Mucosa of stomach (tissue), 1 donor: ENCODE measurements around the gene KATNAL1.
"Not testable (repeated sequence)": the region's sequence is repeated elsewhere in the genome, so short reads cannot be mapped to it uniquely, and the experiment has no call there.

Experiments
- H3K27me3 ChIP-seq: one replicate; pipeline ENCODE4 v1.7.0; 2013; ENCODE audit warnings: mild to moderate bottlenecking, low read length; ENCODE audit not compliant: control insufficient read depth, insufficient read depth
- H3K36me3 ChIP-seq: one replicate; pipeline ENCODE4 v1.7.0; 2013; ENCODE audit warnings: low read length; ENCODE audit not compliant: control insufficient read depth, insufficient read depth
- H3K4me1 ChIP-seq: one replicate; pipeline ENCODE4 v1.7.0; 2013; ENCODE audit warnings: mild to moderate bottlenecking, low read length; ENCODE audit not compliant: control insufficient read depth, insufficient read depth
- H3K4me3 ChIP-seq: one replicate; pipeline ENCODE4 v1.7.0; 2013; ENCODE audit warnings: low read length
- H3K9ac ChIP-seq: one replicate; pipeline ENCODE4 v1.7.0; 2013; ENCODE audit warnings: mild to moderate bottlenecking, low read length, moderate library complexity
- H3K9me3 ChIP-seq: one replicate; pipeline ENCODE4 v1.7.0; 2013; ENCODE audit warnings: mild to moderate bottlenecking, low read length, moderate library complexity; ENCODE audit not compliant: control insufficient read depth
- donor health status: Pancreatic carcinoma.

The KATNAL1 gene

DNA sequence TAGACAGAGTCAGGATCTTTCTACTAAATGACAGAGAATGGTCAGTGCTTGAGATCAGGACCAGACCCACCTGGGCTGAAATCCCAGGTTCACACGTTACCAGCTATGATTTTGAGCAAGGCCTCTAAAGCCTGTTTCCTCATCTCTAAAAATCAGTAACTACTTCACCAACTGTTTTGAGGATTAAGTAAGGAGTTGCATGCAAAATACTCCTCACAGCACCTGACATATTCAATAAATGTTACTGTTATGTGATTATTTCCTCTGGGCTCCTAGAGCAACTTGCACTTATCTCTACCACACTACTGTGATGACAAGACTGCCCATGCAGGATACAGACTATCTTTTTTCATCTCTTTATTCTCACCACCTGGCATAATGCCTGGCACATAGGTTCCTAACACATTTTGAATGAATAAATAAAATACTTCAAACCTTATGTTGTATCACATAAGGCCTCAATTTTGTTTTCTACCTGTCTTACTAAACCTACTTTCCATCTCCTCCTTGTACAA lies 1.8 kb downstream of the KATNAL1 start:
- Histone ChIP-seq H3K4me3 (no peak overlapping the region), H3K36me3 (no peaks in the 10 kb centered on the region), H3K9ac (no peak overlapping the region), H3K4me1 (peaks cover 11% of the 10 kb centered on the region), H3K27me3 (peaks cover 5% of the 10 kb centered on the region), H3K9me3 (no peaks in the 10 kb centered on the region)

DNA sequence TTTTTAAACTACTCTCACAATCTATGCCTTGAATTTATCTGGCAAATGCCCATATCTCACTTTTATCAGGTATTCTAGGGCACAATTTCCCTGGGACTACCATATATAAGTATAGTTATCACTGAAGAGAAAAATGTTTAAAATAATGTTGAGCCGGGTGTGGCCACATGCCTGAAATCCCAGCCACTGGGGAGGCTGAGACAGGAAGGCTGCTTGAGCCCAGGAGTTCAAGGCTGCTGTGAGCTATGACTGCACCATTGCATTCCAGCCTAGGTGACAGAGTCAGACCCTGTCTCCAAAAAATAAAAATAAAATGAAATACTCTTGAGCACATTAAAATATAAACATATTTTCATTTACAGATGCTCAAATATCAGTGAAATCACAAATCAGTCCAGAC lies 4.1 kb downstream of the KATNAL1 start:
- Histone ChIP-seq H3K4me3 (no peak overlapping the region), H3K36me3 (no peaks in the 10 kb centered on the region), H3K4me1 (peaks cover 11% of the 10 kb centered on the region), H3K9me3 (no peaks in the 10 kb centered on the region), H3K27me3 (peaks cover 5% of the 10 kb centered on the region), H3K9ac (no peak overlapping the region)

DNA sequence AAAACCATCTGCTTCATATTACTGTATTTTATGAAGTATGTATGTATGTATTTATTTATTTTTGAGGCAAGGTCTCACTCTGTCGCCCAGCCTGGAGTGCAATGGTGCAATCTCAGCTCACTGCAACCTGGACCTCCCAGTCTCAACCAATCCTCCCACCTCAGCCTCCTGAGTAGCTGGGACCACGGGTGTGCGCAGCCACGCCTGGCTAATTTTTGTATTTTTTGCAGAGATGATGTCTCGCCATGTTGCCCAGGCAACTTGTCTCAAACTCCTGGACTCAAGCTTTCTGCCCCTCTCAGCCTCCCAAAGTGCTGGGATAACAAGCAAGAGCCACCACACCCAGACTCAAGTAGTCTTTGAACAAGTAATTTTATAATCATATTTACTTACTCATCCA lies 5.5 kb downstream of the KATNAL1 start:
- H3K27me3 ChIP-seq, result no peaks in the 10 kb centered on the region
- no peak overlapping the region for H3K9ac ChIP-seq
- H3K9me3 ChIP-seq, result no peaks in the 10 kb centered on the region
- H3K4me1 ChIP-seq, result peaks cover 5% of the 10 kb centered on the region
- H3K36me3 ChIP-seq, result no peaks in the 10 kb centered on the region
- no peak overlapping the region for H3K4me3 ChIP-seq

DNA sequence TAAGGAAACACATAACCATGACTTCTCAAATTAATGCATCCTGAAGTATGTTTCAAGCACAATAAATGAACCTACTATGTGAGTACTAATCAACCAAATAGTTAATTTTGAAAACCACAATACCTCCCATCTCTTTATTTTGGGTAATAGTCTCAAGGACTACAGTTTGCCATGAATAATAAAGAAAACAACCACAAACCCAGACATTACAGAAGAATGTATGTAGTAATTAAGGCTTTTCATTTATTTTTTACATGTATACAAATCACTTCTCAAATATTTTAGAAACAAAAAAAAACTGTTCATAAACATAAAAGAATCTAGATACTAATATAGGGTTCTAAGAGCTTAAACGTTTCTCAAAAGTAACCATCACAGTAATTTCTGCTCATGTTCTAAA lies 6.8 kb downstream of the KATNAL1 start:
- Histone ChIP-seq H3K4me3 (no peak overlapping the region), H3K9ac (no peak overlapping the region), H3K9me3 (no peaks in the 10 kb centered on the region), H3K4me1 (no peaks in the 10 kb centered on the region), H3K36me3 (no peaks in the 10 kb centered on the region), H3K27me3 (no peaks in the 10 kb centered on the region)

DNA sequence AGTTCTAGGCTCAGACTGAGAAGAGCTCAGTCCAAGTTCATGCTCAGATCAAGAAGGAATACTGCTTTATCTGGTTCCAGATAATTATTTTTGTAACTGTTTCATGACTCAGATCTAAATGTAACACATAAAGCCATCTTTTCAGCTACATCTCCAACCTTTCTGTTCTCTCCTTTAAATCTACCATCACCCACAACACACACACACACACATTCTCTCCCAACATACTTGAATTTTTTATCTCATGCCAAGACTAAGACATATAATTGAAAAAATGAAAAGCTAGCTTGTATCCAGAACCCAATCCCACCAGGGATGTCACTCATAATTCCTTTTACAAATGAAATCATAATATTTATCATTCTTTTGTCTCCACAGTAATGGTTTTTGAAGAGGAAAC lies 7.6 kb downstream of the KATNAL1 start:
- no peak overlapping the region for H3K4me3 ChIP-seq
- H3K9me3 ChIP-seq, result no peaks in the 10 kb centered on the region
- no peaks in the 10 kb centered on the region for H3K4me1 ChIP-seq
- no peaks in the 10 kb centered on the region for H3K36me3 ChIP-seq
- H3K9ac ChIP-seq, result no peak overlapping the region
- H3K27me3 ChIP-seq, result no peaks in the 10 kb centered on the region

DNA sequence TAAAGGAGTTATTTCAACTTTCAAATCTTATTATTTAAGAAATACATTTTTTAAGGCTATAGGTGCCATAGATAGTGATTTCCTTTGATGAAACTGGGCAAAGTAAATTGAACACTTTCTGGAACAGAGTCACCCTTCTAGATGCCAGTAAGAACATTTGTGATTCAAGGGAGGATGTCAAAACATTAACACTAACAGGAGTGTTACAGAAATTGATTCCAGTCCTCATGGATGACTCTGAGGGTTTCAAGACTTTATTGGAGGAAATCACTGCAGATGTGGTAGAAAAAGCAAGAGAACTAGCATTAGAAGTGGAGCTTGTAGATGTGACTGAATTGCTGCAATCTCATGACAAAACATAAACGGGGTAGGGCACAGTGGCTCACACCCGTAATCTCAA lies 12.2 kb downstream of the KATNAL1 start:
- H3K36me3 ChIP-seq, result no peaks in the 10 kb centered on the region
- H3K27me3 ChIP-seq, result no peaks in the 10 kb centered on the region
- H3K9me3 ChIP-seq, result no peaks in the 10 kb centered on the region
- no peak overlapping the region for H3K9ac ChIP-seq
- H3K4me1 ChIP-seq, result no peaks in the 10 kb centered on the region
- no peak overlapping the region for H3K4me3 ChIP-seq

DNA sequence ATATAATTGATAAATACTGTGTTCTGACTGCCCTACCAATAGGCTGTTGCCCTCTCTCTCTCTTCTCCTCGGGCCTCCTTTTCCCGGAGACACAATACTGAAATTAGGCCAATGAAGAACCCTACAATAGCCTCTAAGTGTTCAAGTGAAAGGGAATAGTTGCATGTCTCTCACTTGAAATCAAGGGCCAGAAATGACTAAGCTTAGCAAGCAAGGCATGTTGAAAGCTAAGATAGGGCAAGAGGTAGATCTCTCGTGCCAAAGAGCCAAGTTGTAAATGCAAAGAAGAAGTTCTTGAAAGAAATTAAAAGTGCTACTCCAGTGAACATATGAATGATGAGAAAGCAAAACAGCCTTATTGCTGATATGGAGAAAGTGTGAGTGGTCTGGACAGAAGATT lies 13.3 kb downstream of the KATNAL1 start:
- Histone ChIP-seq H3K9me3 (no peaks in the 10 kb centered on the region), H3K9ac (no peak overlapping the region), H3K36me3 (no peaks in the 10 kb centered on the region), H3K4me3 (no peak overlapping the region), H3K4me1 (no peaks in the 10 kb centered on the region), H3K27me3 (no peaks in the 10 kb centered on the region)

DNA sequence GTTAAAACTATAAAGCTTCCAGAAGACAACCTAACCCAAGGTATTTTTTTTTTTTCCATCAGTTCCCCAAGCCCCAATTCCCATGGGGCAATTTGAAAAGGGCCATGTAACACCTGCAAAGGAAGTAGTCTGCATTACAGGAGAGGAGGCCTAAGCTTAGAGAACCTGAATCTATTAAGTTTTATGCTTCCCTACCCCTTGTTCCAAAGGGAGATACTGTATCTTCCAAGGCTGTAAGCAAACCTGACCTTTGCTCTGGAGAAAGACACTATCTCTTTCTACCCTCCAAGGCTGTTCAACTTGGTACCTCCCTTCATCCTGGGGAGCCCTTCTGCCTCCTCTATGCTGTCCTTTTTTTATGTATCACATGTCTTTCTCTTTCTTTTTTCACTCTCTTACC lies 15.0 kb downstream of the KATNAL1 start:
- Histone ChIP-seq H3K36me3 (no peaks in the 10 kb centered on the region), H3K4me1 (no peaks in the 10 kb centered on the region), H3K9me3 (no peaks in the 10 kb centered on the region), H3K4me3 (no peak overlapping the region), H3K9ac (no peak overlapping the region), H3K27me3 (no peaks in the 10 kb centered on the region)

DNA sequence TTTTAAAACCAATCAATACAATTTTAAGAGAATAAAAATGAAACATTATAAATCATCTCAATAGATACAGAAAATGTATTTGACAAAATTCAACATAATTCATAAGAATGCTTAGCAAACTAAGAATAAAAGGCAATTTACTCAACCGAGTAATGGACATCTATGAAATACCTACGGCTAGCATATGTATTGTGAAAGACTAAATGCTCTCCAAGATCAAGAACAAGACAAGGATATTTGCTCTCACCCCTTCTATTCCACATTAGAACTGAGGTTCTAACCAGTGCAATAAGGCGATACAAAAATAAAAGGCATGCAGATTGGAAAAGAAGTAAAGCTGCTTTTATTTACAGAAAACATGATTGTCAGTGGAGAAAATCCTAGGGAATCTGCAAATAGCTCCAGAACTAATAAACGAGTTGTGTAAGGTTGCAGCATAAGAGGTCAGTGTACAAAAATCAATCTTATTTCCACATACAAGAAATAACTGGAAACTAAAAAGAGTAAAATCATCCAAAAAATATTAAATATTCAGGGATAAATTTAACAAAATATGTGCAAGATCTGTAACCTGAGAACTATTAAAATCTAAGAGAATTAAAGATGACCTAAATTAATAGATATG lies 16.4 kb downstream of the KATNAL1 start:
- Histone ChIP-seq H3K36me3 (no peaks in the 10 kb centered on the region), H3K27me3 (no peaks in the 10 kb centered on the region), H3K4me1 (no peaks in the 10 kb centered on the region), H3K9ac (no peak overlapping the region), H3K4me3 (no peak overlapping the region), H3K9me3 (no peaks in the 10 kb centered on the region)

DNA sequence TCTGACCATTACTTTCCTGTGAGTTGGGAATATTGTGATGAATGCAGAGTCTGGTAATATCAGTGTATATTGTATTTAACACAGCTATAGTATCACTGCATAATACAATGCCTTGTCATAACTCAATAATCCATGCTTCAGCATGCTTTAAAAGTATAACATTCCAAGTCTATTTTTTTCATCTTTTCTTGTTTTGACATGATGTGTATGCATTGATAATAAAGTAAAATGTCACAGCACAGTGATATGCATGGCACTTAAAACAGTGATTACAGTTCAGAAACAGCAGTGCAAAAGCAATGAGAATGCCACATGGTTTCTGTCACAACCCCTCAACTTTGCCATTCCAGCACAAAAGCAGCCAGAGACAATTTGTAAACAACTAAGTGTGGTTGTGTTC lies 17.8 kb downstream of the KATNAL1 start:
- Histone ChIP-seq H3K9me3 (no peaks in the 10 kb centered on the region), H3K36me3 (no peaks in the 10 kb centered on the region), H3K4me1 (no peaks in the 10 kb centered on the region), H3K4me3 (no peak overlapping the region), H3K9ac (no peak overlapping the region), H3K27me3 (no peaks in the 10 kb centered on the region)

DNA sequence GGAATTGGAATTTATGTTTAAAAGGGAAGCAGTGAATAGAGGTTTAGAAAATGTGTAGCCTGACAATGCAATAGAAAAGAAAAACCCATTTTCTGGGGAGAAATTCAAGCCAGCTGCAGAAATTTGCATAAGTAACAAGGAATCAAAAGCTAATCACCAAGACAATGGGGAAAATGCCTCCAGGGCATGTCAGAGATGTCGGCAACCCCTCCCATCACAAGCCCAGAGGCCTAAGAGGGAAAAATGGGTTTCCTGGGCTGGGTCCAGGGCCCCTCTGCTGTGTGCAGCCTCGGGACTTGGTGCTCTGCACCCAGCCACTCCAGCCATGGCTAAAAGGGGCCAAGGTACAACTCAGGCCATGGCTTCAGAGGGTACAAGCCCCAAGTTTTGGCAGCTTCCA lies 21.3 kb downstream of the KATNAL1 start:
- not testable (repeated sequence) for H3K9ac ChIP-seq, H3K4me3 ChIP-seq, H3K9me3 ChIP-seq, H3K27me3 ChIP-seq, H3K4me1 ChIP-seq, H3K36me3 ChIP-seq

DNA sequence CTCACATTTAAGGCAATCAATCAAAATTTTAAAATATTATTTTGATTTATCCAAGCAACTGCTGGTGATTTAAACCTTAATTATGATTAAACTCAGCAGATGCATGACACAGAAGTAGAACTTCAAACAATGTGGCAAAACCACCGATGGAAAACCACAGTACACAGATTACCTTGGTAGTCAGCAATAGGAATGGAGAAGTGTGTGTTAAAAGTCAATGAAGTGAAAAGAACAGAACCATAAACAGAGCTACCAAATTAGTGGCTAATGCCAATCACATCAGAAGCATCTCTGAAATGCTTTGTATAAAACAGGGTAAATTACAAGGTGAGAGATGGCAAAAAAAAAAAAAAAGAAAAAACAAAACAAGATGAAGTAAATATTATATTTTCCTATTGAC lies 31.2 kb downstream of the KATNAL1 start:
- Histone ChIP-seq H3K9me3 (no peaks in the 10 kb centered on the region), H3K4me1 (no peaks in the 10 kb centered on the region), H3K9ac (no peak overlapping the region), H3K36me3 (no peaks in the 10 kb centered on the region), H3K27me3 (no peaks in the 10 kb centered on the region), H3K4me3 (no peak overlapping the region)

DNA sequence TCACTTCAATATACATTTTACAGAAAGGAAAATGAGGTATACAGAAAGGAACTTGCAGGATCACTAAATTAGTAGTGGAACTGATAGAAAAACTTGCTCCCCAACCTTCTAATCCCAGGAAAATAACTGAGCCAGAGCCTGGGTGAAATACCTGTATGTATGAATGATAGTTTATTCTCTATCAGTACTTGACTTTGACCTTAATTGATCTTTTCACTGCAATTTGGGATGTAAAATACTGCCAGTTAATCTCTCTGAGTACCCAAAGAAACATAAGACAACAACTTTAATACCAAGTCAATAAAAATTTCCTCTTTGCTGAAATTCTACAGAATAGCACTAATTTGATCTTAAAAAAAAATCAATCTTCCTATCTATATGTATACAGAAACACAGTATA lies 33.3 kb downstream of the KATNAL1 start:
- no peaks in the 10 kb centered on the region for H3K27me3 ChIP-seq
- H3K4me1 ChIP-seq, result no peaks in the 10 kb centered on the region
- H3K36me3 ChIP-seq, result no peaks in the 10 kb centered on the region
- no peaks in the 10 kb centered on the region for H3K9me3 ChIP-seq
- no peak overlapping the region for H3K9ac ChIP-seq
- H3K4me3 ChIP-seq, result no peak overlapping the region
